NCI-H2227 (cell line): Measurements from ENCODE around the gene ZDHHC3.
A peak's percentile ranks its signal among the peaks of the same experiment; 100 is the strongest.
"Not testable (repeated sequence)": the region's sequence is repeated elsewhere in the genome, so short reads cannot be mapped to it uniquely, and the experiment has no call there.

Source experiments
- DNase-seq: peaks from one replicate; lab custom pipeline; 2025; ENCODE audit not compliant: unreplicated experiment; lab: John Stamatoyannopoulos, UW

Gene ZDHHC3

GRCh38 chr3:44996556-44996969, 20.6 kb upstream of the ZDHHC3 start:
- DNase-seq, result no peak

- peak; percentile 2 for DNase-seq
These were observed 19.3 kb upstream of the ZDHHC3 start for GRCh38 chr3:44995142-44995770.

- DNase-seq, result no peak
These were observed 17.7 kb upstream of the ZDHHC3 start for GRCh38 chr3:44993471-44994205.

GRCh38 chr3:44992555-44993470, 16.8 kb upstream of the ZDHHC3 start:
- peak; percentile 4 for DNase-seq

GRCh38 chr3:44991326-44991725, 15.4 kb upstream of the ZDHHC3 start:
- DNase-seq, result no peak

GRCh38 chr3:44989636-44990373, 13.8 kb upstream of the ZDHHC3 start:
- no peak for DNase-seq

- no peak for DNase-seq
These were observed 13.2 kb upstream of the ZDHHC3 start for GRCh38 chr3:44989141-44989540.

GRCh38 chr3:44988073-44988472, 12.1 kb upstream of the ZDHHC3 start:
- DNase-seq, result no peak

- DNase-seq, result no peak
These were observed 11.4 kb upstream of the ZDHHC3 start for GRCh38 chr3:44987332-44987731.

- DNase-seq, result not testable (repeated sequence)
These were observed 10.4 kb upstream of the ZDHHC3 start for GRCh38 chr3:44986330-44986729.

- DNase-seq, result no peak
These were observed 8.4 kb upstream of the ZDHHC3 start for GRCh38 chr3:44984335-44984734.

GRCh38 chr3:44983484-44983941, 7.5 kb upstream of the ZDHHC3 start:
- DNase-seq, result no peak

GRCh38 chr3:44982817-44983216, 6.8 kb upstream of the ZDHHC3 start:
- DNase-seq, result no peak

- DNase-seq, result no peak
These were observed 5.8 kb upstream of the ZDHHC3 start for GRCh38 chr3:44981751-44982150.

- DNase-seq, result no peak
These were observed 5.2 kb upstream of the ZDHHC3 start for GRCh38 chr3:44981220-44981619.

- DNase-seq, result no peak
These were observed 1.6 kb downstream of the ZDHHC3 start for GRCh38 chr3:44974416-44974815.

- DNase-seq, result no peak
These were observed 5.0 kb downstream of the ZDHHC3 start for GRCh38 chr3:44970926-44971490.

- DNase-seq, result no peak
These were observed 6.2 kb downstream of the ZDHHC3 start for GRCh38 chr3:44969828-44970179.

- DNase-seq, result no peak
These were observed 6.7 kb downstream of the ZDHHC3 start for GRCh38 chr3:44969154-44969827.

GRCh38 chr3:44968447-44968858, 7.5 kb downstream of the ZDHHC3 start:
- DNase-seq, result no peak
